ENCODE data around the gene NOL4L.

Gene NOL4L, protein sequence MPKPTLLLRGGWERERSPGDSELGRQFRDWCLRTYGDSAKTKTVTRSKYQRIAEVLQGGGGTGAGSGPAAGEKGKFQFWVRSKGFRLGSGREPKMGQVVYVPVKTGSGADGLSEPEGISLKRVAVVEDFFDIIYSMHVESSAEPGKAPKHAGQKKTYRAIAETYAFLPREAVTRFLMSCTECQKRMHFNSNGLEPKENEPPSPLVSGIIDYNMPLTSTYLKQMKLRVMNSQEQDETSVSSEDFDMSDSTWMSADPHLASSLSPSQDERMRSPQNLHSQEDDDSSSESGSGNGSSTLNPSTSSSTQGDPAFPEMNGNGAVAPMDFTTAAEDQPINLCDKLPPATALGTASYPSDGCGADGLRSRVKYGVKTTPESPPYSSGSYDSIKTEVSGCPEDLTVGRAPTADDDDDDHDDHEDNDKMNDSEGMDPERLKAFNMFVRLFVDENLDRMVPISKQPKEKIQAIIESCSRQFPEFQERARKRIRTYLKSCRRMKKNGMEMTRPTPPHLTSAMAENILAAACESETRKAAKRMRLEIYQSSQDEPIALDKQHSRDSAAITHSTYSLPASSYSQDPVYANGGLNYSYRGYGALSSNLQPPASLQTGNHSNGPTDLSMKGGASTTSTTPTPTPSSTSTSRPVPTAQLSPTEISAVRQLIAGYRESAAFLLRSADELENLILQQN

GRCh38 chr20:32585011-32585585 is at the start of gene NOL4L:
NOL4L (minus strand) TSS chr20:32585333; CDS start chr20:32584890, 443 bp downstream.
- DNase-seq = peak; percentile 21 to 37

- DNase-seq = no peak
Measured at GRCh38 chr20:32634041-32634805, 49.1 kb upstream of the NOL4L start.

- DNase-seq = no peak
Measured at GRCh38 chr20:32632461-32633354, 47.6 kb upstream of the NOL4L start.

DNA sequence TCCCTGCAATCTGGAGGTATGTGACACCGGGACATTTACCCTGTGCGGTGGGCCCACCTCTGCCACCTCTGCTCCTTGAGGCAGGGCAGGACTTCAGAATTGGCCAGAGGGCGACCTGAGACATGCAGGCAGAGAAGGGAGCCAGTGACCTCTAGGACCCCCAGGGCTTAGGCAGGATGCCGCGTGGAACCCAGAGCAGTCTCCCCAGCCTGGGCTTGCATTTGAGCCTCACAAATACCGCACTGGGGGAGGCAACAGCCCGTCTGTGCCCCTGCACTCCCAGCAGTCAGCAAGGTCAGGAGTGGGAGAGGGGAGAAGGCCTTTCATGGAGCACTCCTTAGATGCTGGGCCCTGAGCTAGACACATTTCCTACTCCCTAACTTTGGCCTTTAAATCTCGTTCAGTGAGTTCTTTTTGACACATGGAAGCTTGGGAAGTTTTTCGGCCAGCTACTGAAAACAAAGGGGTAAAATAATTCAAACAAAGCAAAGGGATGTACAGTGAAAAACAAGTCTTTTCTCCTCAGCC is 46.9 kb upstream of the NOL4L start:
- DNase-seq = no peak

DNA sequence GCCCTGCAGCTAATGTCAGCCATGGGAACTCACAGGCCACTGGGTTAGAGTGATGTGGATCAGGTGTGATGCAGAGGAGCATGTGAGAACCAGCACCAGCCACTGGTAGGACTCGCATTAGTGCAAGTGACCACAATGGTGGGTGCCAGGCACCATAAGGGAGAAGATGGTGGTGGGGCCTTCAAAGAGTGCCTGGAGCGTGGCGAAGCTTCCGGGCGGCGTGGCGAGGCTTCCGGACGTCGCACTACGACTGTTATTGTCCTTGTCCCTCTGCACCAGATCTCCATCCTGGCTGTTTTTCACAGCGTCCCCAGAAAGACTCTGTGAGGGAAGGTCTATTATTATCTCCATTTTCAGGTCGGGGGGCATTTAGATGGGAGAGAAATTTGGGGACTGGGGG is 44.7 kb upstream of the NOL4L start:
- DNase-seq = no peak

GRCh38 chr20:32628960-32629530 is 43.9 kb upstream of the NOL4L start:
- DNase-seq = no peak

DNA sequence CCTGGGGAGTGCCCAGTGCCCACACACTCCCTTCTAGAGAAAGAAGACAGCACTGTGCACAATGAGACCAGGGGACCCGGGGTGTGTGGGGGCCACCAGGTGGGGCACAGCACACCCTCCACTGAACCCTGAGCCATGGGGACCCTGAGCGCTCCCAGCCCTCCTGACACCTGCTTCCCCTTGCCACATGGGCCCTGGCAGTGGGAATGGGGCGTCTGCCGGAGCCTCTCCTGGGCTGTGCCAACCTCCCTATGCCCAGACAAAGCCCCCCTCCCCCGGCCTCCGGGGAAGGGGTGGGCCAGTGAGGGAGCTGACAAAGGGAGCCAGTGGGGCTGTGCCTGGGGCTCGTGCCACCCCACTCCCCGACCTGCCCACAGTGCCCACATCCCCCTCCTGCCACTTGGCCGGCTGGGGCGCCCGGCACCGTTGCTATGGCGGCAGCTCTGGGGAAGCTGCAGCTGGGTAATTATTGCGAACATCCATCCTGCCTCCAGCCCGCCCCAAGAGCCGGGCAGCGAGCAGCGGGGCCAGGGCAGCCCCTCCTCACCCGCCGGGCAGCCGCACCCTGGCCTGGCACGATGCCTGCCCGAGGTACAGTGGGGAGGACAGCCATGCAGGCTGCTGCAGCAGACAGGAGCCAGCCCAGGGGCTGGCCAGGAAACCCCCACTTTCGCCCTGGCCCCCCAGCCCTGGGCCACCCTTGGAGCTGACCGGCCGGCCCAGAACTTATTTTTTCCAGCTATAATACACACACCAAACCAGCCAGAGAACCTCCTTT is 41.9 kb upstream of the NOL4L start:
- peak; percentile 55 to 72 for DNase-seq

GRCh38 chr20:32626407-32626806 is 41.3 kb upstream of the NOL4L start:
- DNase-seq = no peak

- DNase-seq = no peak
Measured at GRCh38 chr20:32625996-32626395, 40.9 kb upstream of the NOL4L start.

GRCh38 chr20:32624687-32625345 is 39.7 kb upstream of the NOL4L start:
- no peak for DNase-seq

- DNase-seq = no peak
Measured at GRCh38 chr20:32623667-32624157, 38.6 kb upstream of the NOL4L start.

DNA sequence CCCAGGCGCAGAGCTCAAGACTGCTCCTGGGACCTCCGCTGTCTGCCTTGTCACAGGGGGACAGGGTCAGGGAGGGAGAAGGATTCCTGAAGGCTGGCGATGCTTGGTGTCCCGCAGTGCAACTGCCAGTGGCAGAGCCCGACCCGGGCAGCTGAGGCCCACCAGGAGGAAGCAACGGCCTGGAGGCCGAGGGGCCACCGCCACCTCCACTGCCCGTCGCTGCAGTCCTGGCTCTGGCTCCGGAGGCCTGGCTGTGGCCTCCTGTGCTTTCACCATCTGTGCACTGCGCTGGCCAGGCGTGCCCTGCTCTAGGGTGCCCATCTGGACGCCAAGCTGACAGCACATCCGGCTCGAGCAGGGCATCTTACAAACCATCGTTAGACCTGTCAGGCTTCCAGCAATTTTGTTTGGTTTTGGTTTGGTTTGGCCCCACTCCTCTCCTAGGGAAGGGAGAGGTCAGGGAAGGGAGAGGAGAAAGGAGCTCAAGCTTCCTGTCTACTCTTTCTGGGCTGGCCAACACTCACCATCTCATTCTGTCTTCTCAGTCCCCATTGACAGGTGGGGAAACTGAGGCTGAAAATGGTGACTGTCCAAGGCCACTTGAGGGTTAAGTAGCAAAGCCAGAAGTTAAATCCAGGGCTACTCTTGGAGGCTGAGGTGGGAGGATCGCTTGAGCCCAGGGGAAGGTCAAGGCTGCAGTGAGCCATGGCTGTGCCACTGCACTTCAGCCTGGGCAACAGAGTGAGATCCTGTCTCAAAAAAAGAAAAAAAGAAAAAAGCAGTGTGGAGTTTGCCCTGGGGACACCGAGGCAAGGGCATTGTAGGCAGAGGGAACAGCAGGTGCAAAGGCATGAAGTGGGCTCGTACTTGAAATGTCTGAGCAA is 37.7 kb upstream of the NOL4L start:
- DNase-seq = no peak

GRCh38 chr20:32621891-32622584 is 36.9 kb upstream of the NOL4L start:
- DNase-seq = no peak

DNA sequence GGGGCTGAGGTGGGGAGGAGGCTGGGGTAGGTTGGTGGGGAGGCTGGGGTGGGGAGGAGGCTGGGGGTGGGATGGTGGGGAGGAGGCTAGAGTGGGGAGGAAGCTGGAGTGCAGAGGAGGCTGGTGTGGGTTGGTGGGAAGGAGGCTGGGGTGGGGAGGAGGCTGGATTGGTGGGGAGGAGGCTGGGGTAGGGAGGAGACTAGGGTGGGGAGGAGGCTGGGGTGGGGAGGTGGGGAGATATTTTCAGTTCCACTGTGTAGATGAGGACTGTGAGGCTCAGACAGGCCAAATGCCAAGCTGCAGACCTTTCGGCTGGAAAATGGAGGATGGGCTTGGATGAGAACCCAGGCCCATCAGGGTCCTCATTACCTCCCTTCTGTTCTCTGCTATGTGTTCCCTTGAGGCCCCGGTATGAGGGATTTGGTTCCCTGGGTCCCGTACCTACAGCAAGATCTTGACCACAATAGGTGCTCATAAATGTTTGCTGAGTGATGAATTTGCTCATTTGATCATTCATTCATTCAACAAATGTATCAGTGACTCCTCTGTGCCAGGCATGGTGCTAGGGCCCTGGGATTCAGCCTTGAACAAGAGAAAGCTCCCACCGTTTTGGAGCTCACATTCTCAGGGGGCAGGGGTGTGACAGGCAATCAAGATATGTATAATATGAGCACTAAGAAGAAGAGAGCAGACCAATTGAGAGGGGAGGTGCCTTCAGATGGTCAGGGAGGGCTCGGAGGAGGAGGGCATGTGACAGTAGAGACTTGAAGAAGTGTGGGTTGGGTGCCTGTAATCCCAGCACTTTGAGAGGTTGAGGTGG is 36.1 kb upstream of the NOL4L start:
- DNase-seq = no peak

- no peak for DNase-seq
Measured at GRCh38 chr20:32619586-32619985, 34.5 kb upstream of the NOL4L start.

- no peak for DNase-seq
Measured at GRCh38 chr20:32614772-32615171, 29.6 kb upstream of the NOL4L start.

DNA sequence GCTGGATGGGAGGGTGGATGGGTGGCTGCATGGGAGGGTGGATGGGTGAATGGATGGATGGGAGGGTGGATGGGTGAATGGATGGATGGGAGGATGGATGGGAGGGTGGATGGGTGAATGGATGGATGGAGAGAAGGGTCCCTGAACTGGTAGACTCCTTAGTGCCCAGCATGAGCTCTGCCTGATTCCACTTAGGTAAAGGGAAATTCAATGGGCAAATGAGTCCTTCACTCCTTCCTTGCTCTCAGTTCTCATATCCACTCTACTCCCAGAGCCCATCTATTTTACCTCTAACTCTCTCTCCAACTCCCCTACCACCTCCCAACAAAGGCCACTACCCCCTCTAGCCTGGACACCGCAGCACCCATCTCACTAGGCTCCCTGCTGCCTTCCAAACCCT is 29.2 kb upstream of the NOL4L start:
- no peak for DNase-seq

All from hippocampal formation (tissue), 2 donors.